Central memory CD8-positive, alpha-beta T cell (primary cell): ENCODE data around the gene ARID1B.
A peak's percentile ranks its signal among the peaks of the same experiment; 100 is the strongest.

Experiments
- ATAC-seq: fragments of 150-1000 bp; cut with Tn5 transposase; replicated peaks from 2 replicates; pipeline ENCODE4 v1.10.0; 2022; ENCODE audit warnings: mild to moderate bottlenecking, moderate FRiP score, moderate number of reproducible peaks; ENCODE audit not compliant: poor library complexity, severe bottlenecking; ENCODE audit errors: extremely low read depth
- DNase-seq, 2 donors: peaks; one replicate each; pipeline ENCODE4 v3.0.0; 2021; ENCODE audit warnings: low spot score in 2 of 2
- H3K27ac Mint-ChIP-seq: one replicate; pipeline ENCODE4 v1.8.0; 2022; ENCODE audit warnings: low read depth, mild to moderate bottlenecking, moderate library complexity, mixed read lengths
- H3K27me3 Mint-ChIP-seq: one replicate; pipeline ENCODE4 v1.8.0; 2022; ENCODE audit warnings: mixed read lengths
- H3K36me3 Mint-ChIP-seq: one replicate; pipeline ENCODE4 v1.8.0; 2022; ENCODE audit warnings: mild to moderate bottlenecking, moderate library complexity, mixed read lengths; ENCODE audit not compliant: insufficient read depth
- H3K4me1 Mint-ChIP-seq: one replicate; pipeline ENCODE4 v1.8.0; 2022; ENCODE audit warnings: mixed read lengths
- H3K4me3 Mint-ChIP-seq: one replicate; pipeline ENCODE4 v1.8.0; 2022; ENCODE audit warnings: mild to moderate bottlenecking, moderate library complexity, mixed read lengths
- H3K9me3 Mint-ChIP-seq: one replicate; pipeline ENCODE4 v1.8.0; 2022; ENCODE audit warnings: mixed read lengths

ARID1B gene

GRCh38 chr6:157098999-157099398, 321.8 kb downstream of the ARID1B start:
- ATAC-seq (no peak), DNase-seq (no peak)
- Mint-ChIP-seq H3K4me1 (peaks cover 45% of the 10 kb centered on the region), H3K27ac (peak overlapping the region; percentile 64), H3K27me3 (no peaks in the 10 kb centered on the region), H3K9me3 (no peaks in the 10 kb centered on the region), H3K36me3 (peaks cover 10% of the 10 kb centered on the region), H3K4me3 (no peak overlapping the region)

GRCh38 chr6:157099912-157100593, 322.9 kb downstream of the ARID1B start:
- H3K4me3 Mint-ChIP-seq: peak overlapping the region; percentile 55
- peaks cover 7% of the 10 kb centered on the region for H3K36me3 Mint-ChIP-seq
- peak overlapping the region; percentile 61 for H3K27ac Mint-ChIP-seq
- ATAC-seq: peak; percentile 100
- no peaks in the 10 kb centered on the region for H3K9me3 Mint-ChIP-seq
- peak in 1 of 2 donors; percentile 50 for DNase-seq
- H3K4me1 Mint-ChIP-seq: peaks cover 48% of the 10 kb centered on the region
- no peaks in the 10 kb centered on the region for H3K27me3 Mint-ChIP-seq

- Mint-ChIP-seq H3K27me3 (no peaks in the 10 kb centered on the region), H3K27ac (no peak overlapping the region), H3K4me3 (no peak overlapping the region), H3K4me1 (peaks cover 52% of the 10 kb centered on the region), H3K36me3 (peaks cover 4% of the 10 kb centered on the region), H3K9me3 (no peaks in the 10 kb centered on the region)
- ATAC-seq: no peak
- no peak for DNase-seq
Observed at GRCh38 chr6:157101166-157101565, 324.0 kb downstream of the ARID1B start.

GRCh38 chr6:157104803-157105202, 327.6 kb downstream of the ARID1B start:
- Mint-ChIP-seq H3K27ac (peak overlapping the region; percentile 14), H3K4me3 (no peak overlapping the region), H3K9me3 (no peaks in the 10 kb centered on the region), H3K27me3 (no peaks in the 10 kb centered on the region), H3K36me3 (peaks cover 3% of the 10 kb centered on the region), H3K4me1 (peaks cover 54% of the 10 kb centered on the region)
- no peak for ATAC-seq
- DNase-seq: no peak

GRCh38 chr6:157106487-157106886, 329.3 kb downstream of the ARID1B start:
- Mint-ChIP-seq H3K27me3 (no peaks in the 10 kb centered on the region), H3K36me3 (peaks cover 2% of the 10 kb centered on the region), H3K9me3 (no peaks in the 10 kb centered on the region), H3K4me3 (no peak overlapping the region), H3K4me1 (peaks cover 41% of the 10 kb centered on the region), H3K27ac (peak overlapping the region; percentile 29)
- DNase-seq (no peak), ATAC-seq (no peak)

- peak overlapping the region; percentile 56 for H3K27ac Mint-ChIP-seq
- peaks cover 39% of the 10 kb centered on the region for H3K4me1 Mint-ChIP-seq
- H3K36me3 Mint-ChIP-seq: peaks cover 4% of the 10 kb centered on the region
- ATAC-seq (no peak), DNase-seq (no peak)
- no peak overlapping the region for H3K4me3 Mint-ChIP-seq
- no peaks in the 10 kb centered on the region for H3K9me3 Mint-ChIP-seq
- no peaks in the 10 kb centered on the region for H3K27me3 Mint-ChIP-seq
Observed at GRCh38 chr6:157107571-157107914, 330.4 kb downstream of the ARID1B start.

GRCh38 chr6:157107915-157108651, 330.9 kb downstream of the ARID1B start:
- H3K9me3 Mint-ChIP-seq: no peaks in the 10 kb centered on the region
- peak overlapping the region; percentile 56 for H3K27ac Mint-ChIP-seq
- H3K36me3 Mint-ChIP-seq: peaks cover 4% of the 10 kb centered on the region
- H3K27me3 Mint-ChIP-seq: no peaks in the 10 kb centered on the region
- ATAC-seq (peak; percentile 65), DNase-seq (no peak)
- H3K4me1 Mint-ChIP-seq: peaks cover 40% of the 10 kb centered on the region
- H3K4me3 Mint-ChIP-seq: no peak overlapping the region

- H3K27me3 Mint-ChIP-seq: no peaks in the 10 kb centered on the region
- DNase-seq (no peak), ATAC-seq (no peak)
- peaks cover 43% of the 10 kb centered on the region for H3K4me1 Mint-ChIP-seq
- H3K36me3 Mint-ChIP-seq: peaks cover 9% of the 10 kb centered on the region
- no peak overlapping the region for H3K4me3 Mint-ChIP-seq
- H3K9me3 Mint-ChIP-seq: no peaks in the 10 kb centered on the region
- no peak overlapping the region for H3K27ac Mint-ChIP-seq
Observed at GRCh38 chr6:157108923-157109322, 331.7 kb downstream of the ARID1B start.

GRCh38 chr6:157110607-157111006, 333.4 kb downstream of the ARID1B start:
- peaks cover 11% of the 10 kb centered on the region for H3K36me3 Mint-ChIP-seq
- H3K4me1 Mint-ChIP-seq: peaks cover 34% of the 10 kb centered on the region
- H3K4me3 Mint-ChIP-seq: no peak overlapping the region
- H3K9me3 Mint-ChIP-seq: no peaks in the 10 kb centered on the region
- ATAC-seq (no peak), DNase-seq (no peak)
- no peak overlapping the region for H3K27ac Mint-ChIP-seq
- no peaks in the 10 kb centered on the region for H3K27me3 Mint-ChIP-seq

GRCh38 chr6:157113389-157113788, 336.2 kb downstream of the ARID1B start:
- DNase-seq (no peak), ATAC-seq (no peak)
- Mint-ChIP-seq H3K4me3 (no peak overlapping the region), H3K27me3 (no peaks in the 10 kb centered on the region), H3K9me3 (no peaks in the 10 kb centered on the region), H3K36me3 (peaks cover 11% of the 10 kb centered on the region), H3K4me1 (peaks cover 16% of the 10 kb centered on the region), H3K27ac (no peak overlapping the region)

GRCh38 chr6:157116426-157116825, 339.2 kb downstream of the ARID1B start:
- peaks cover 10% of the 10 kb centered on the region for H3K36me3 Mint-ChIP-seq
- no peaks in the 10 kb centered on the region for H3K27me3 Mint-ChIP-seq
- peaks cover 25% of the 10 kb centered on the region for H3K4me1 Mint-ChIP-seq
- ATAC-seq: no peak
- DNase-seq: no peak
- H3K9me3 Mint-ChIP-seq: no peaks in the 10 kb centered on the region
- no peak overlapping the region for H3K4me3 Mint-ChIP-seq
- H3K27ac Mint-ChIP-seq: no peak overlapping the region

GRCh38 chr6:157117431-157118095, 340.4 kb downstream of the ARID1B start:
- Mint-ChIP-seq H3K27me3 (no peaks in the 10 kb centered on the region), H3K4me3 (no peak overlapping the region), H3K27ac (no peak overlapping the region), H3K36me3 (peaks cover 8% of the 10 kb centered on the region), H3K4me1 (peaks cover 25% of the 10 kb centered on the region), H3K9me3 (no peaks in the 10 kb centered on the region)
- DNase-seq: no peak
- ATAC-seq: no peak
